GM21360 (cell line): ENCODE results near the gene LPIN3.

Experiments used
- ATAC-seq: cut with Tn5 transposase; IDR thresholded peaks from one replicate; pipeline ENCODE4 v1.9.1; 2021; ENCODE audit warnings: mild to moderate bottlenecking, moderate library complexity; ENCODE audit not compliant: unreplicated experiment

The LPIN3 gene

DNA sequence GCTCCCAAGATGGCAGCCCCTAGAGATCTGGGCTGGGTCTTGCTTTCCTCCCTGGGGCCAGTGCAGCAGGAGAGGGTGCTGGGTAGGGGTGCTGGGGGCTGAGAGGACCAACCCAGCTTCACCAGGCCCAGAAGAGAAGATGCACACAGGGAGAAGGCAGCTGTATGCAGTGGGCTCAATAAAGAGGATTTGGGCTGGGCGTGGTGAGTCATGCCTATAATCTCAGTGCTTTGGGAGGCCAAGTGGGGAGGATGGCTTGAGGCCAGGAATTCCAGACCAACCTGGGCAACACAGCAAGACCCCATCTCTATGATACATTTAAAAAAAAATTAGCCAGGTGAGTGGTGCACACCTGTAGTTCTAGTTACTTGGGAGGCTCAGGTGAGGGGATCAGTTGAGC, 51.7 kb downstream of the LPIN3 start:
- no peak for ATAC-seq

DNA sequence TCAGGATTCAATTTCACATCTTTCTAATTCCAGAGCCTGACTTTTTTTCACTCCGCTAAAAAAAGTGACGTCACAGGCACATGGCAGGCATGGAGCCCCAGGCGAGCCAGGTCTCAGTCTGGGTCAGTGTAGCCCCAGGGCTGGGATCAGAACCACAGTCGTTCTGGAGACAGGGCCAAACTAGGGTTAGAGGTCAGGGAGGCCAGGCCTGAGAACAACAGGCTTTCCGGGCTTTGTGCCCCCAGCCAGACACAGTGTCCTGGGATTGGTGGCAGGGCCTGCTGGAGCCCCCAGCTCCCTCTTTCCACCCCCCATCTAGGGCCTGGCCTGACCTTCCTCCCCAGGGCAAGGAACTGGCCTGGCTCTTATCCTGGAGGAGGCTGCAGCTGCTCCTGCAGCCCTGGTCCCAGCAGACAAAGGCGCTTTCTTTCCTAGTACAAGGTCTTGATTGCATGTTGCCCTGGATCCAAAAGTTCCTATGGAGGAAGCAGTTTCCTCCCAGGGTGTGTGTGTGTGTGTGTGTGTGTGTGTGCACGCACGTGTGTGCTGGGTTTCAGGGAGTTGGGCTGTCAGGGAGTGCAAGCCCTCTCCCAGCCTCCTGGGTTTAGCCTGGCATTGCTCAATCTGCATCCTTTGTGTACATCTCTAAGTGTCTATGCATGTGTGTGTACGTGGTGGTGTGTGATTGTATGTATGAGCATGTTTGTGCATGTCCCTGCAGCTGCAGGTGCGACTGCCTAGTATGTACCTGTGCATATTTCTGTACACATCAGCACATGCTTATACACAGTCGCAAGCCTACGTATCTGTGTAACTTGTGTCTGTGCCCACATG, 52.5 kb downstream of the LPIN3 start:
- no peak for ATAC-seq

GRCh38 chr20:41393705-41394066, 53.1 kb downstream of the LPIN3 start:
- ATAC-seq, result no peak

GRCh38 chr20:41394081-41394480, 53.5 kb downstream of the LPIN3 start:
- ATAC-seq, result no peak

DNA sequence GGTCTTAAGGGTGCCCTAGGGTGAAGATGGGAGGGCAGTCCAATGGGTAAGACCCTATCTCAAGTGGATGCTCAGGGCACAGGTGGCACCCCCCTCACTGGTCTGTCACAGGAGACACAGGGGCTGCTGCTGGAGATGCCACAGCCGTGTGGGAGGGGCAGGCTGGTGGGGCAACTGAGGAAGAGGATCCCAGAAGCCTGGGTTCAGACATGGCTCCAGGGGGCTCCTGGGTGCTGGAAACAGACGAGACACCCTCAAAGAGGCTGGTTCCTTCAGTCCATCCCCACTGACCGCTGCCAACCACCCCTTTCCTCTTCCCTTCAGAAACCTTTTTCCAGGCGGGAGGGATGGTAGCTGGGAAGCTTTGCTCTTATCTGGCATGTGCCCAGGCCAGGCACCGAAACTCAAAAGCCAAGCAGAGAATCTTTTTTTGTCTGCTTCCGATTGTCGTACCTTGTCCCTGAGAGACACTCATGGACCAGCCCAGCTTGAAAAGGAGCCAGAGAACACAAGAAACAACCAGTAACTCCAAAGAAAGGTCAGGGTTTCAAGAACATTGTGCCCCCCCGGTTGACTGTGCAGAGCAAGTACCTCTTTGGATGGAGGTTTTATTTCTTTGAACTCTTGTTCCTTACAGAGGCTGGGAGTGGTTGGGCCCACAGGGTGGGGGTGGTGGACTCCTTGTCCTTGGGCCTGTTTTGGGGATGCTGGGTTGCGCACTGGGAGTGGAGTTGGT, 54.5 kb downstream of the LPIN3 start:
- ATAC-seq, result no peak

DNA sequence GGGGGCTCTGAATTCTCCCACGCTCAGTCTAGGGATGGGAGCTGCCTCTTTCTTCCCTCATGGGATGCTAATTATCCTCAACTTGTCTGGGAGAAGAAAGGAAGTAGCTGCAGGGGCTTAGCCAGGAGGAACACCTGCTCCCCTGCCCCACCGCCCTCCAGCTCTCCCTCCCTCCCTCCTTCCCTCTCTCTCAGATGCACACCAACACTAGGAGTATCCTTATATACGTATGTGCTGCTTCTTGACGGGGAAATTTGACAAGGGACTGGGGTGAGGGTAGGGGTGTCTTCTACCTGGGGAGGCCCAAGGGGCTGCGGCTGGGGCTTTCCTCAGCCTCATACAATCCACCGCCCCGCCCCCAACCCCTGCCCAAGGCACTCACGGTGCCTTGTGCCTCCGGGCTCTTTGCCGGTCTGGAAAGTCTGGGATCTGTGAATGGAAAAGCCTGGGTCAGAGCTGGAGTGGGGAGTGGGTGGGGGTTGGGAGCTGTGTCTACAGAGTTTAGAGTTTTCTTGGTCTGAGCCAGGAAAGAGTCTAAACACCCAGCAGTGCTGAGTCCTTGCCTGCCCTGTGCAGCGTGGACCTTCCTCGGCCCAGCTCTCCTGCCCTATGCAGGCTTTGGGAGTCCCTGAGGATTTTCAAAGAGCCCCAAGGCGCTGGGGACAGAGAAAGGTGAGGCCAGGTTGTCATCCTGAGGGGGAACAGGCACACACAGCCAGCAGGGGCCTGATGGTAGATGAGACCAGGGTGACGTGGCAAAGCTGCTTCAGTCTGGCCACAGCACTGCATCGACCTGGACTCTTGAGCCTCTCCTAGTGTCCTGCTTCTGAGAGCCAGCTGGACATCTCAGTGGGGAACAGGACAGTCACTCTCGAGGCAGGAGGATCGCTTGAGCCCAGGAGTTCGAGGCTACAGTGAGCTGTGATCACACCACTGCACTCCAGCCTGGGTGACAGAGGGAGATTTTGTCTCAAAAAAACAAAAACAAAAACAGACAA, 55.3 kb downstream of the LPIN3 start:
- no peak for ATAC-seq

GRCh38 chr20:41398408-41398807, 57.8 kb downstream of the LPIN3 start:
- ATAC-seq, result no peak

DNA sequence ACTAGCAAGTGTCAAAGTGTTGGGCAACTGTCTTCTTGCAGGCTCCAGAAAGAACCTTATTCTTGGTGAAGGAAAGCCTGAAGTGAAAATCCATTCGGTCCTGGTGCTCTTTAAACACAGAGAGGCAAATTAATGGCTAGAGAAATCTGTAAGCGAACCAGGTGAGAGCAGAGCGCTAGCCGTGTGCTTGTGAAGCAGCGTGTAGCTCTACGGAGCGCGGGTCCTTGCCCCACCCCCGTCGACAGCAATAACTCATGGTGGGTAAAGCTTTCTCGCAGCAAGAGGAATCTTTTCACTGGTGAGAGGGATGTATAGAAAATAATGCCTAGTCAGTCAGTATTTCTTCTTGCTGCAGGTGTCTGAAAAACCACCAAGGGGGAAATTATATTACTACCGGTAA, 63.0 kb downstream of the LPIN3 start:
- no peak for ATAC-seq

DNA sequence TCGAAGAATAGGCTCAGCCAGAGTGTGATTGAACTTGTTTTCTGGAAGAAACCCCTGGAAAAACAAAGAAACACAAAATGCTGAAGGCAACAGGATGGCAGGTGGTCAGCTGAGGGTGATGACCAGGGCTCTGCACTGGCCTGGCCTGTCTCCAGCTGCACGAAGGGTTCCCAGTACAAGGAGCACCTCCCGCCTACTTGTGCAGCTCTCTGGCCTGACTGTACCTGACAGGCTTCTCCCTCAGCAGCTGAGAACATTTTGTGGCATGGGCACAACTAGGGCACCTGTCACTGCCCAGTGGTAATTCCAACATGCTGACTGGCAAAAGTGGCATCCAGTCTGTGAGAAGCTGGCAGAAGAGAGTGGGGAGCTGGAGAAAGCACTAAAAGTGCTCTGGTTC, 64.8 kb downstream of the LPIN3 start:
- no peak for ATAC-seq

DNA sequence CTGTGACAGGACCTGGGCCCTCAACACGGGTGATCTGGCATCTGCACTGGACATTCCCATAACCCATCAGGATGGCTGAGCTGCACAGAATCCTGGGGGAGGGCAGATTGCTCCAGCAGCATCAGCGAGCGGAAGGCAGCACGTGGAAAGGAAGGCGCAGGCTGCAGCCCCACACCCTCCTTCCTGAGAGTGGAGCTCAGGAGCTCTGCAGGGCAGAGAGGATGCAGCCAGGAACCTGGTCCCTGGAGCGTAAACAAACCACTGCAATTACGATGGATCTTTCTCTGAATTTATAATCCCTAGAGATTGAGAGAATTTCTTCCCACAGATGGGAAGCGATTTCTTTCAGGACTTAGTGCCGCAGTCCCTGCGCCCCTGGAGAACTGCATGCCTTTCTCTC, 65.7 kb downstream of the LPIN3 start:
- no peak for ATAC-seq

GRCh38 chr20:41406896-41407444, 66.3 kb downstream of the LPIN3 start:
- no peak for ATAC-seq

DNA sequence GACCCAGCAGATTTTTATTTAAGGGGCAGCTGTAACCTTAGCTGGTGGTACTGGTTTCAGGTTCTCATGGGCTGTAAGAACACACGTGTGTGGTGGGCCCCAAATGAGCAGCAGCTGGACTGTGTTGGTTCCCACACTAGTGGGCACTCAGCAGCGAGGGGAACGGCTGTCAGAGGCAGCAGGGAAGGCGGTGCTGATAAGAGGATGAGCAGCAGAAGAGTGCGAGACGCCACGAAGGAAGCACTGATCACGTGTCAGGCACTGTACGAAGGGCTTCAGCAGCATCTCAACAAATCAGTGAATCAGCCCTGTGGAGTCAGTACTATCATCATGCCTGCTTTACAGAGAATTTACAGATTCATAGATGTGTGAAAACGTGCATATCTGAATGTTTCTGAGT, 67.0 kb downstream of the LPIN3 start:
- no peak for ATAC-seq

GRCh38 chr20:41408156-41408794, 67.7 kb downstream of the LPIN3 start:
- ATAC-seq, result no peak

GRCh38 chr20:41408986-41409385, 68.4 kb downstream of the LPIN3 start:
- ATAC-seq, result no peak
